GM10847 (cell line): ENCODE data around the gene RAMAC.

Source experiments
- POLR2A ChIP-seq: IDR thresholded peaks from 2 replicates; pipeline ENCODE4 v1.6.1; 2011; ENCODE audit not compliant: insufficient read length; ENCODE audit errors: extremely low read depth

The RAMAC gene

DNA sequence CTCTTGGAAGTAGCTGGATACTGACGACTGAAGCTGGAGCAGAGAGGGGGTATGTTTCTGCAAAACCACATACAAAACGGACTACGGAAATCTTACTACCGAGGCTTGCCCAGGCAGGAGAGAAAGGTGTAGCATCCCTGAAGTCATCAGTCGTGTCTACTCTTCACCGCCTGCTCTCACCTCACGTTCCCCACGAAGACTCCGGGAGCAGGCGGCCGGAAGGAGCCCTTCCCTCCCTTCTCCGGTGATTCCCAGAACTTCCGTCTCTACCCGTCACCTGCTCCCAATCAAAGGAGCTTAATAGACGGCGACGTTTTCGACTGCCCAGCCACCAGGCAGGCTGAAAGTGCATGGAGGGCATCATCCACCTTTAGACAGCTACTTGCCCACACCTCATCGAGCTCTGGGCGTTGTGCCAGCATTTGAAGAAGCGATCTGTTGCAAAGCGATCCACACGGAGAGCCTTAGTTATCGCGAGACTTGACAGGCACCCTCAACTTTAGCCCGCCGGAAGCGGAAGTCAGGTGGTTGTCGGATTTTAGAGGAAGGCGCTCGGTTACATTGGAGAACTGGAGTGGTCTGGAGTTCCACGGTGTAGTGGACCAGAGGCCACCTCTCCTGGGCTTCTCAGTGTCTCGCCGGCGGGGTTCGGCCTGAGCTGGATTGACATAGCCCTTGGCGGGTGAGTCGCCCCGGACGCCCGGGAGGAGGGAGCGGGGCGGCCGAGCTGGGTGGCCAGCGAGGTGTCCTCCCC, at the start of gene RAMAC:
RAMAC (plus strand) TSS at position 523 of the 754 bp plus-strand sequence. CDS start 2,809 bp downstream, outside the sequence.
- peak; percentile 56 for TF ChIP-seq POLR2A

DNA sequence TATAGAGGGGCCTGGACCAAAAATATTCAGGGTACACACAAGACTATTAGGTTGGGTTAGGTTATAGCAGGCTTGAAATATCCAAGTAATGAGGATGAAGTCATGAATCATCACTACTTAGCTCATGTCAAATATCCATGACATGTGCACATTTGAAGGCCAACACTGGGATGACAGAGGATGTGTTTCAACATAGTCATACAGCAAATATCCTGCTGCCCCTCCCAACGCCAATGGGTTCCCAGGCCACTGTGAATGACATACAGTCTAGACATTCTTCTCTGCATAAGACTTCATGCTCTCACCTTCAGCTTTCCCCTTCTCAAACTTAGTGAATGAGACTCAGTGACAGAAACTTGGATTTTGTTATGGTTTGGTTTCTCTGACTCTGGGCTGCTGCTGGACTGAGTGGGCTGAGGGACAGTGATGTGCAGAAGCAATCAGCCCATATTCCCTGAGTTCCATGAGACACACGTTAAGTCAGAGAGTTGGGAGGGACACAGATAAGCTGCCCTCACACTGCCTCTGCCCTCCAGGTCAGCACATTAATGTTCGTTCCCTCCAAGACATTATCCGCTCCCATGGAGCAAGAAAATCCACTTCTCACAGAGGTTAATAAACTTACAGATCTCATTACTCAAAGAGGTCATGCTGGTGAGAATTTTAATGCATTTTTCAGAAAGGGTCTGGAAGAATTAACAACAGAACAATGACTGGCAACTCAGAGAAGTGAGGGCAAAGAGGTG, 48.9 kb upstream of the RAMAC start:
- no peak for TF ChIP-seq POLR2A

DNA sequence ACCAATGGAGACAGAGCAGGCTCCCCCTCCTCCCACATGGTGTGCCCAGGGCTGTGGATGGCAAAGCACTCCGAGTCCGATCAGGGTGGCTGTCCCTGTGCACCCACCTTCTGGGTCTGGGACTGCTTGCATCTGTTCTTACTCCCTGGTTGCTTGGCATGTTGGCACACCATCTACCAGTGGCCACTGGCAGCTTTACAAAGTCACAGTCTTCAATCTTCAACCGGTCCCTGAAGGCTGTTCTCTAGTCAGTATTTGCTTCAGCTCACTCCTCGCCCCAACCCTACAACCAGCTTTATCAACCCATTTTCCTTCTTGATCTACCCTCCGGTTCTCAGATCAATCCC, 48.3 kb upstream of the RAMAC start:
- TF ChIP-seq POLR2A, result no peak

DNA sequence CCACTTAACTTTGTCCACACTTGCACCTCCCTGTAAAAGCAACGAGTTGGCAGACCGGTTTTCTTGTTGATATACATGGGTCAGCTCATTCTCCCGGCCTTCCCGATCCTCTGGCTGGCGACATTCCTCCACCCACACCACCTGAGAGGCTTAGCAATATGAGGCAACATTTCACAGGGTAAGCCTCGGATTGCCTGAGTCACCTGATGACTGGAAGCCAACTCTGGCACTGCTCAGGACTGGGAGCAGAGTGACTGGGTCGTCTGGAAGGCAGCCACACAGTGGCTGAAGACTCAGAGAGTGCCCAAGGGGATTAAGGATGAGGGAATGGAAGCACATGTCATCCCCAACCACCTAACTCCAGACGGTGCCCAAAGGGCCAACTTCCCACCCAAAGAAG, 43.3 kb upstream of the RAMAC start:
- no peak for TF ChIP-seq POLR2A

DNA sequence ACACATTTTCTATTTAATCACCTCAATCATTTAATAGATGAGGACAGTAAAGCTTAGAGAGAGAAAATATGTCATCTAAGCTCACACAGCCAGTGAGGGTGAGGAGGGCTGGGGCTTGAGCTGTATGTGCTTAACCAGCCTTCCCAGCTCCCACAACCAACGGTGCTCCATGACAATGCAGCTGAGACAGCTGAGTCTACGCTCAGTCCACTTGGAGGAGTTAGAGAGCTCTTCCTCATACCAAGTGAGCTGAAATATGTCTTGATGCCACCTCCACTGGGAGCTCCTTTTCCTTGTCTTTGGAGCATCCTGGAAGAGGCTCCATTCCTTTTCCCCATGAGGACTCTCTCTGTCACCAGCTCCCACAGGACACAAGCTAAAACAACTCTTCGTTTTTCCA, 42.8 kb upstream of the RAMAC start:
- TF ChIP-seq POLR2A, result no peak

DNA sequence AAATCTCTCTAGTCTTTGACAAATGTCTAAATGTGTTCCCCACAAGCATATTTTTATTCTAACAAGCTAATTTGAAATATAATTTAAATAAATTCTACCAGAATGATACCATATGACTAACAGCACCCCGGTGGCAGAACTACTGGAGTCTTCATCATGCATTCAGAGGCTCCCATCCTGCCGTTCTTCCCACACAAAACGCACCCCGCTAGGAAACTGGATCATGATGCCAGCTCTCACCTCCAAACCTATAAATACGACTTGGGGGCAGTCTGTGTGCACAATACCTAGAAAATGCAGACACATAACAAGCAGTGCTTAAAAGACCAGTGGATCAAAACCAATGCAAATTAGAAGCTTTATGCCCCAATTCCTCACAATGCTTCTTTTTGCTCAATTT, 42.0 kb upstream of the RAMAC start:
- no peak for TF ChIP-seq POLR2A

DNA sequence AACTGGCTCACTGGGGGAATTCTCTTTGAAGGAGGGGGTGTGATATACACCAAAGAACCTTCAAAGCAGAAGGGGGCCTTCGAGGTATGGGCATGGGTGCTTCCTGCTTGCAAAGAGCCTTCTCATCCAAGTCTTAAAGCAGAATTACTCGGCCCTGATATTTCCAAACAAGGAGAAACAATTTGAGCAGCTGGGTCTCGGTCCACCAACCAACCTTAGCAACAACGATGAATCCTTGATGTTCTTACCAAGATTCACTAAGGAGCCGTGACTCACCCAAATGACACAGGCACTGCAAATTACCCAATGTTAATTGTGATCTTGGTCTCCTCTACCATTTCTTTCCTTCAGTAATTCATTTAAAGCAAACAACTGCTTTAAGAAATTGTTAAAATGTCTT, 41.2 kb upstream of the RAMAC start:
- no peak for TF ChIP-seq POLR2A

DNA sequence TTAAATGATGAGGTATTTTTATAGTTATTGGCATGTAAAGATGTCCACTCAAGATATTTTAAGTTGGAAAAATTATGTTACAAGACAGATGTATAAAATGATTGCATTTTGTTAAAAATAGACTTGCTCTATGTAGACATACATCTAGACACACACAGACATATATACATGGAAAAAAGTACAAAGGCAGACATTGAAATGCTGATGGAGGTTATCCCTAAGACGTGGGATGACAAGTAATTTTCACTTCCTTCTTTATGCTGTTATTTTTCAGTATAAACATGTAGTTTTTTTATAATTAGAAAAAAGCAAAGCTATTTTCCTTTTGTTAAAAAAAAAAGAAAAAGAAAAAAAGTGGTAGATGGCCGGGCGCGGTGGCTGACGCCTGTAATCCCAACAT, 40.7 kb upstream of the RAMAC start:
- TF ChIP-seq POLR2A, result no peak

DNA sequence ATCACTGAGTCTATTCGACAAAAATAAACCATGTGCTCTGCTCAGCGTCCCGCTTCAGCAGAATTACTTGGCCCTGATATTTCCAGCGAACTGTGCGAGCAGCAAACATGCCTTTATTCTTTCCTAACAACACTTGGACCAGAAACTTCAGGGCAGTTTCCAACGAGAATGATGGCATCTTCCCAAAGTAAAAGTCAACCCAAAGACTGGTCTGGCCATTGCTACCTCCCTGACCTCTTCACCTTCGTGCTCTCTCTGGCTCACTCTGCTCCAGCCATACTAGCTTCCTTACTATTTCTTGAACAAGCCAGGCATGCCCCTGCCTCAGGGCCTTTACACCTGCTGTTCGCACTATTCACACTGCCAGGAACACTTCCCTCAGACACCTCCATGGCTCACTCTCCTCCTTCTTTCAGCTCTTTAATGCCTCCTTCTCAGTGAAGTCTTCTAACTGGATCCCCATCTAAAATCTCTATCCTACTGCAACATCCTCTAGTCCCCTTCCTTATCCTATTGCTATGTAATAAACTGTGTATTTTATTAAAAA, 39.8 kb upstream of the RAMAC start:
- TF ChIP-seq POLR2A, result no peak

DNA sequence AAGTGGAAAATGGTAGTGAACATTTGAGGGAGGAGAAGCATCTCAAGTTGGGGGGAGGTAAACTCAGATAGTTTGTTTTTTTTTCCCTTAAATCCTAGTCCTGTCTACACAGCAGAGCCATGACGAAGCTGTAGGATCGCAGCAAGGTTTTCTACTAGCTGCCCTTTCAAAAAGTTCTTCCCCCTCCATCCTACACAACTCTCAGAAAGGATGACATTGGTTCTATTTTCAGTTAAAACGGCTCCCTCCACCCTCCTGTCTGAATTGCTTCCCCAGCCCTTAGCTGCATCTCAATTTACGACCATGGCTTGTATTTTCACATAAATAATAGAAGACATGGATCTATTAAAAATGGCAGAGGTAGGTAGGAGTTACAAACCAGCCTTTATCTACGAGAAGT, 35.7 kb upstream of the RAMAC start:
- no peak for TF ChIP-seq POLR2A

DNA sequence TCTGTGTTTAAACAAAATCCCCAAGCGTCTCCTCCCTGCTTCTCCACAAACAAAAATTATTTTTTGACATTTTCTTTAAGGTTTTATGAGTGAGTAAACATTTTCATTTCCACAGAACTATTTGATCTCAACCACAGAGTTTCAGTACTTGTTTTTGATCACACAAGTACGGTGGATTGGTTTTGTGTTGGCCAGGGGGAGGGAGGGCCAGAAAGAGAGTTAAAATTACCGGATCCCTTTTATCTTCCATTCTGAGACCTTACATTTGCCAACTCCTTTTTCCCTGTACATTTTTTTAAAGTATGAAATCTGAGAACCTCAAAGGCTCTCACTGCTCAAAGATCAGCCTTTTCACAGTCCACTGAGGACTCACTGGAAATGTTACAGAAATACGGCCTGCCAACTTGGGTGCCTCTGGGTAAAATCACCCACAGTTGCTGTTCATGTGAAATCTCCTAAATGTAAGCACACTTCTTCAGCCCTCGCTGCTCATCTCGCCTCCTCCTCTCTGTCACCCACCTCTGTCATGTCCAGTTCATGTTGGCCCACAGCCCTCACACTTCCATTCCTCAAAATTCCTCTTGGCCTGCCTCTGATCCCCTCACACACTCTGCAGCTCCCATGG, 35.2 kb upstream of the RAMAC start:
- TF ChIP-seq POLR2A, result no peak

DNA sequence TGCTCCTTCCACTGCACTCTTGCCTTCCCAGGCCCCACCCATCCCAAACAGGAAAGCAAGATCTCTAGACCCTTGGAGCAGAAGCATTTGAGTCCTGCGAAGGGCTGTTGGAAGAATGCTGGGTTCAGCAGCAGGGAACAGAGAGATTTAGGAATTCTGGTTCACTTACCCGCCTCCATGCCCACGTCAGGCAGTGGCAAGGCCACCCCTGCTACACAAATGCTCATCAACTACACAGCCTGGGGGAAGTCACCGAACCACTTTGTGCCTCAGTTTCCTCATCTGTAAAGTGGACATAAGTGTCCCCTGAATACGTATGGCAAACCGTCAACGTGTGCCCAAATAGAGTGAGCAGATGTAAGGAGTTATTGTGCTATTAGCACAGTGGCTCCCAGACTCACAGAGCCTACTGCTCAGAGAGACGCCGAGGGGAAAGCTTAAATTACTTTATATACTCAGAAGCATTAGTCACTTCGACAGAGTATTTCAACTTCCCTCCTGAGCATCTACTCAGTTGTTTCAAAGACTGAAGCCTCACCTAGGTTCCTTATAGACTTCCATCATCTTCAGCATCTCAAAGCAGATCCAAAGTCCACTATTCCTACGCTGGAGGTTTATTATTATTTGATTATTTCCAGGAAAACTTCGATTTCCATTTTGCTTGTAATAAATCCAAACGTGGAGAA, 34.4 kb upstream of the RAMAC start:
- TF ChIP-seq POLR2A, result no peak

DNA sequence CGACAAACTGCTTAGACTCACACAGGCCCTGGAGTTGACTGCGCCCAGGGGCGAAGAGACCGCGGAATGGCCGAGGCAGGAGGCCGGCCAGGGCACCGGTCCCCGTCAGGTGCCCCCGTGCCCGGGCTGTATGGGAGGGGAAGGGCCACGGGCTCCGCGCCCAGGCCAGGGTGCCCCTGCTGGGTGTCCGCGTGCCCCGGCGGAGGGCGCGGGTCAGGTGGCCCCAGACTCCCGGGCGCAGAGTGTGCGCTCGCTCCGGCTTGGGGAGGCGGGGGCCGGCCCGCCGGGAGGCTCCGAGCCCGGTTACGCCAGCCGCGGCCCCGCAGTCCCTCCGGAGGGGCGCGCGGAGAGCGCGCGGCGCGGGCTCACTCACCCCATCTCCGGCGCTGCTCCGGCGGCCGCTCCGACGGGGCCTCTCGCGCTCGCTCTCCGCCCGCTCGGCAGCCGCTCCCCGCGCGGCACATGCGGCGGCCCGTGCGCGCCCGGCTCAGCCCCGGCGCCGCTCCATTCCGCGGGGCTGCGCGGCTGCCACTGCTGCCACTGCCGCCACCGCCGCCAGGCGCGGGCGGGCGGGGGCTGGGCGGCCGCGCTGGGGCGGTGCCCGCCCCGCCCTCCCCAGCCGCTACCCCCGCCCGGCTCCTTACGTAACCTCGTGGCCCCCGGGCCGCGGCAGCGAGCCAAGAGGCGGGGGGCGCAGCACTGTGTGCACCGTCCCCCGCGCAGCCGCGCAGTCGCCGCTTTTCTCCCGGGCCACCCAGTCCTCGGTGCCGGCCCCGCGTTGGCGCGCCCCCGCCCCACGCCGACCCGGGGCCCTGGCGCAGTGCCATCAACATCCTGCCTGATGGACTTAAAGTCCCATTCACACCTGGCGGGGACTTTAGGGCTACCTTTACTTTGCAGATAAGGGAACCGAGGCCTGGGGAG, 33.6 kb upstream of the RAMAC start, which contains the start of gene HOMER2:
HOMER2 (minus strand) TSS at position 563 of the 924 bp plus-strand sequence; CDS start at position 378, 185 bp downstream.
- TF ChIP-seq POLR2A, result no peak

DNA sequence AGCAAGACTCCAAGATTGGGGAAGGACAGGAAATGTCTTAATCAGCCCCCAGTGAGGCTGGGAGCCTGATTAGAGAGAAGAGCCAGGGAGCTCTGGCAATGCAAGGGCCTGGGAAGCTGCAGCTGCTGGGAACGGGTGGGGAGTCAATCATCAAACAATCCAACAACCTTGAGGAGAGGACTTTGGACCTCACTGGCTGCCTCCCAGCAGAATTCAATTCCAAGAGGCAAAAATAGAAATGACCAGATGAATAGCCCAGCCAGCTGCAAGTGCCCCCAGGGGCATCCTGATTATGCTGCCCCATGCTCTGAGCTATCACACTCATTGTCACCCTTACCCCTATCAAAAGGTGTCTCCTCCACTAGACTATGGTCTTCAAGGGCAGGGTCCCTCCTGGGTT, 27.4 kb upstream of the RAMAC start:
- TF ChIP-seq POLR2A, result no peak
